OCI-LY7 (cell line): ENCODE results near the gene BTBD6. TPM values are rescaled to one million over a fixed set of nuclear protein-coding genes. Genes with fewer than 3 reads are reported as not detected.
A peak's percentile ranks its signal among the peaks of the same experiment; 100 is the strongest.

Experiments
- BruUV-seq: library from RNA; stranded (reverse); fragments of 400-500 nt; replicated peaks from 2 replicates; lab custom pipeline; 2021; lab: Mats Ljungman, UMichigan
- CTCF ChIA-PET: fragments of 300-600 bp; sonication (Branson Sonifier 250); formaldehyde crosslinking; loops from one replicate; lab custom pipeline; 2022; ENCODE audit warnings: antibody characterized with exemption; ENCODE audit not compliant: unreplicated experiment; lab: Charles Lee
- POLR2A ChIA-PET: fragments of 300-600 bp; sonication (Branson Sonifier 250); formaldehyde crosslinking; loops from one replicate; lab custom pipeline; 2022; ENCODE audit warnings: antibody characterized with exemption; lab: Charles Lee
- DNase-seq: peaks from one replicate; pipeline ENCODE4 v3.0.0-alpha.2; 2015; ENCODE audit warnings: low spot score
- H2AFZ ChIP-seq: fragments of 200-600 bp; sonication (generic), shearing (Covaris generic); 2 replicates; pipeline ENCODE4 v1.6.1; 2014; ENCODE audit warnings: mild to moderate bottlenecking, antibody characterized with exemption, low read length, moderate library complexity
- H3K27ac ChIP-seq: fragments of 200-600 bp; sonication (generic); 2 replicates; pipeline ENCODE4 v1.5.1; 2014; ENCODE audit warnings: mixed run types, low read depth, mild to moderate bottlenecking, moderate library complexity, low read length, inconsistent platforms; ENCODE audit not compliant: poor library complexity, severe bottlenecking
- H3K36me3 ChIP-seq: fragments of 200-600 bp; sonication (generic); 2 replicates; pipeline ENCODE4 v1.6.1; 2014; ENCODE audit warnings: mild to moderate bottlenecking, antibody characterized with exemption, low read length, moderate library complexity, mixed read lengths; ENCODE audit not compliant: insufficient read depth
- H3K4me1 ChIP-seq: fragments of 200-600 bp; sonication (generic); 2 replicates; pipeline ENCODE4 v1.5.1; 2014; ENCODE audit warnings: mild to moderate bottlenecking, low read length; ENCODE audit not compliant: insufficient read depth, poor library complexity, severe bottlenecking
- H3K4me2 ChIP-seq: fragments of 200-600 bp; sonication (generic); 2 replicates; pipeline ENCODE4 v1.6.1; 2014; ENCODE audit warnings: mild to moderate bottlenecking, low read length
- H3K4me3 ChIP-seq: fragments of 200-600 bp; sonication (generic); 2 replicates; pipeline ENCODE4 v1.5.1; 2014; ENCODE audit warnings: mild to moderate bottlenecking, low read depth, low read length; ENCODE audit not compliant: poor library complexity, severe bottlenecking
- H3K79me2 ChIP-seq: fragments of 200-600 bp; sonication (generic); 2 replicates; pipeline ENCODE4 v1.6.1; 2016; ENCODE audit warnings: low read depth, mild to moderate bottlenecking, low read length, moderate library complexity, mixed read lengths; ENCODE audit not compliant: insufficient read depth
- H3K9me2 ChIP-seq: fragments of 200-600 bp; sonication (generic); 2 replicates; pipeline ENCODE4 v1.6.1; 2016; ENCODE audit warnings: mild to moderate bottlenecking, low read length, mixed read lengths; ENCODE audit not compliant: insufficient read depth
- H3K9me3 ChIP-seq: fragments of 200-600 bp; sonication (generic); 2 replicates; pipeline ENCODE4 v1.6.1; 2014; ENCODE audit warnings: mild to moderate bottlenecking, mixed run types, low read length, mixed read lengths
- H4K20me1 ChIP-seq: fragments of 200-600 bp; sonication (generic); 2 replicates; pipeline ENCODE4 v1.6.1; 2014; ENCODE audit warnings: mild to moderate bottlenecking, antibody characterized with exemption, low read length, moderate library complexity, mixed read lengths; ENCODE audit not compliant: insufficient read depth
- CTCF ChIP-seq: fragments of 200-600 bp; sonication (generic); conservative IDR thresholded peaks from 2 replicates; pipeline ENCODE4 v1.5.1; 2014; ENCODE audit warnings: mild to moderate bottlenecking, antibody characterized with exemption, low read length, moderate library complexity, mixed read lengths
- EZH2phosphoT487 ChIP-seq: fragments of 200-600 bp; sonication (generic); IDR thresholded peaks from 2 replicates; pipeline ENCODE4 v1.6.1; 2018; ENCODE audit warnings: low read depth, borderline replicate concordance, mild to moderate bottlenecking, mixed run types, antibody characterized with exemption, low read length, moderate library complexity, mixed read lengths
- intact Hi-C: fragments of 100-400 bp; cut with micrococcal nuclease; formaldehyde crosslinking; loops from one replicate; pipeline ENCODE4 v1.10.0; 2022; ENCODE audit not compliant: unreplicated experiment
- total RNA-seq, 2 experiments: library from RNA; depleted of rRNA in 1 of 2; stranded (reverse); fragments of >200 nt in 1 of 2; shearing (Covaris generic) in 1 of 2; gene quantifications; 2 replicates each; pipeline ENCODE4 v1.2.3, GENCODE V29; 2014 to 2022

BTBD6 gene
- total RNA-seq, 2 experiments from 2014 or later, result 5.7 to 27.9 TPM

- no peaks in the 10 kb centered on the region for H3K9me3 ChIP-seq
- H3K4me3 ChIP-seq, result no peak overlapping the region
- no peak overlapping the region for H3K4me2 ChIP-seq
- peaks cover 16% of the 10 kb centered on the region for H3K4me1 ChIP-seq
- H4K20me1 ChIP-seq, result peaks cover 7% of the 10 kb centered on the region; the same call in 1 of the 2 replicates
- peaks cover 5% of the 10 kb centered on the region; the same call in 1 of the 2 replicates for H3K79me2 ChIP-seq
- no peak for DNase-seq
- no peak overlapping the region for H2AFZ ChIP-seq
- no peaks in the 10 kb centered on the region for H3K36me3 ChIP-seq
- BruUV-seq, result no TSS peak
- ChIA-PET POLR2A (no interaction called here), CTCF (no interaction called here)
- H3K27ac ChIP-seq, result no peak overlapping the region
- no peak for TF ChIP-seq CTCF
- no peak for TF ChIP-seq EZH2phosphoT487
- H3K9me2 ChIP-seq, result no peaks in the 10 kb centered on the region
- intact Hi-C loops, result no loop called here
These were observed 42.5 kb downstream of the BTBD6 start for GRCh38 chr14:105290621-105291346.

- H4K20me1 ChIP-seq, result peaks cover 7% of the 10 kb centered on the region; the same call in 1 of the 2 replicates
- intact Hi-C loops, result no loop called here
- H3K36me3 ChIP-seq, result no peaks in the 10 kb centered on the region
- H3K27ac ChIP-seq, result no peak overlapping the region
- CTCF ChIA-PET, result no interaction called here
- H2AFZ ChIP-seq, result no peak overlapping the region
- no peak for TF ChIP-seq CTCF
- no peak for TF ChIP-seq EZH2phosphoT487
- no peak for DNase-seq
- H3K9me2 ChIP-seq, result no peaks in the 10 kb centered on the region
- POLR2A ChIA-PET, result no interaction called here
- H3K9me3 ChIP-seq, result no peaks in the 10 kb centered on the region
- H3K4me2 ChIP-seq, result peak overlapping the region; percentile 48
- peaks cover 5% of the 10 kb centered on the region; the same call in 1 of the 2 replicates for H3K79me2 ChIP-seq
- peaks cover 16% of the 10 kb centered on the region for H3K4me1 ChIP-seq
- H3K4me3 ChIP-seq, result no peak overlapping the region
- no TSS peak for BruUV-seq
These were observed 44.7 kb downstream of the BTBD6 start for GRCh38 chr14:105292826-105293711.
